Left renal cortex interstitium (tissue), 4 donors: ENCODE results near the gene PIK3R4. TPM values are rescaled to one million over a fixed set of nuclear protein-coding genes. Genes with fewer than 3 reads are reported as not detected.

Source experiments
- DNase-seq, 4 donors: peaks; one replicate each; pipeline ENCODE4 v3.0.0-alpha.2; 2013; ENCODE audit warnings: low read depth in 4 of 4, low spot score in 2 of 4, missing footprints in 1 of 4
- polyA plus RNA-seq, 4 donors: library from polyadenylated mRNA; unstranded; fragments of 120-200 nt; gene quantifications; one replicate each; pipeline ENCODE4 v1.2.1, GENCODE V29; 2013; ENCODE audit not compliant: insufficient read length in 4 of 4

PIK3R4 gene
- polyA plus RNA-seq, 4 donors: 36.7 to 51.1 (median 46.2) TPM

- DNase-seq: no peak
Observed at GRCh38 chr3:130692455-130692854, 54.2 kb downstream of the PIK3R4 start.

- DNase-seq: no peak
Observed at GRCh38 chr3:130688697-130689470, 57.7 kb downstream of the PIK3R4 start.

GRCh38 chr3:130688015-130688688 is 58.5 kb downstream of the PIK3R4 start:
- no peak for DNase-seq

GRCh38 chr3:130687327-130687726 is 59.3 kb downstream of the PIK3R4 start:
- no peak for DNase-seq

- DNase-seq: no peak
Observed at GRCh38 chr3:130686833-130687232, 59.8 kb downstream of the PIK3R4 start.

- no peak for DNase-seq
Observed at GRCh38 chr3:130682131-130682530, 64.5 kb downstream of the PIK3R4 start.

- no peak for DNase-seq
Observed at GRCh38 chr3:130679218-130679617, 67.4 kb downstream of the PIK3R4 start.

- no peak for DNase-seq
Observed at GRCh38 chr3:130677343-130677742, 69.3 kb downstream of the PIK3R4 start.

- DNase-seq: no peak
Observed at GRCh38 chr3:130671545-130672312, 74.9 kb downstream of the PIK3R4 start.

- DNase-seq: no peak
Observed at GRCh38 chr3:130669740-130670139, 76.9 kb downstream of the PIK3R4 start.

- no peak for DNase-seq
Observed at GRCh38 chr3:130663092-130663491, 83.5 kb downstream of the PIK3R4 start.

- peak in 2 of 4 donors; percentile 44 to 63 for DNase-seq
Observed at GRCh38 chr3:130662501-130662996, 84.1 kb downstream of the PIK3R4 start.

GRCh38 chr3:130661140-130661891 is 85.3 kb downstream of the PIK3R4 start:
- no peak for DNase-seq

GRCh38 chr3:130659911-130660310 is 86.7 kb downstream of the PIK3R4 start:
- DNase-seq: no peak

GRCh38 chr3:130658678-130659077 is 88.0 kb downstream of the PIK3R4 start:
- peak in 1 of 4 donors; percentile 44 for DNase-seq

- DNase-seq: no peak
Observed at GRCh38 chr3:130656627-130657026, 90.0 kb downstream of the PIK3R4 start.

- DNase-seq: no peak
Observed at GRCh38 chr3:130654921-130655320, 91.7 kb downstream of the PIK3R4 start.

GRCh38 chr3:130654091-130654490 is 92.5 kb downstream of the PIK3R4 start:
- DNase-seq: no peak

GRCh38 chr3:130649061-130649654 is 97.5 kb downstream of the PIK3R4 start:
- DNase-seq: no peak

GRCh38 chr3:130648293-130648692 is 98.3 kb downstream of the PIK3R4 start:
- no peak for DNase-seq
